Neural cell (in vitro differentiated cells): ENCODE measurements around the gene CAMK2D. TPM values are rescaled to one million over a fixed set of nuclear protein-coding genes. Genes with fewer than 3 reads are reported as not detected.
"Not testable (repeated sequence)": the region's sequence is repeated elsewhere in the genome, so short reads cannot be mapped to it uniquely, and the experiment has no call there.

Source experiments
- H2AFZ ChIP-seq: fragments of 200-600, 300-800 bp; sonication (generic), shearing (Covaris generic); 2 replicates; pipeline ENCODE4 v1.6.0; 2014; ENCODE audit warnings: low read depth, mild to moderate bottlenecking, antibody characterized with exemption, low read length, moderate library complexity
- H3F3A ChIP-seq: fragments of 200-600 bp; shearing (Covaris generic); 2 replicates; pipeline ENCODE4 v1.6.1; 2016; ENCODE audit warnings: mild to moderate bottlenecking, moderate library complexity, mixed read lengths, antibody characterized with exemption, low read length; ENCODE audit not compliant: insufficient read depth, poor library complexity, severe bottlenecking
- H3K27ac ChIP-seq: fragments of 200-600, 300-800 bp; sonication (generic), shearing (Covaris generic); 2 replicates; pipeline ENCODE4 v1.5.1; 2014; ENCODE audit warnings: mild to moderate bottlenecking, low read length, moderate library complexity
- H3K27me3 ChIP-seq: fragments of 300-800, 200-600 bp; sonication (generic), shearing (Covaris generic); 2 replicates; pipeline ENCODE4 v1.6.0; 2014; ENCODE audit warnings: mild to moderate bottlenecking, low read depth, low read length, moderate library complexity; ENCODE audit not compliant: insufficient read depth
- H3K36me3 ChIP-seq: fragments of 300-800, 200-600 bp; sonication (generic), shearing (Covaris generic); 2 replicates; pipeline ENCODE4 v1.5.1; 2014; ENCODE audit warnings: mild to moderate bottlenecking, antibody characterized with exemption, low read length, moderate library complexity; ENCODE audit not compliant: insufficient read depth
- H3K4me2 ChIP-seq: fragments of 300-800, 200-600 bp; sonication (generic), shearing (Covaris generic); 2 replicates; pipeline ENCODE4 v1.6.0; 2014; ENCODE audit warnings: mild to moderate bottlenecking, low read length
- H3K4me3 ChIP-seq: fragments of 300-800, 200-600 bp; sonication (generic), shearing (Covaris generic); 2 replicates; pipeline ENCODE4 v1.5.1; 2014; ENCODE audit warnings: mild to moderate bottlenecking, low read length, moderate library complexity
- H3K79me2 ChIP-seq: fragments of 200-600 bp; shearing (Covaris generic); replicated peaks from 2 replicates; pipeline ENCODE4 v1.6.0; 2014; ENCODE audit warnings: mild to moderate bottlenecking, low read length, moderate library complexity; ENCODE audit not compliant: insufficient read depth
- H3K9ac ChIP-seq: fragments of 300-800, 200-600 bp; sonication (generic), shearing (Covaris generic); 2 replicates; pipeline ENCODE4 v1.6.1; 2016; ENCODE audit warnings: mild to moderate bottlenecking, low read length, mixed read lengths
- H3K9me2 ChIP-seq: fragments of 200-600 bp; shearing (Covaris generic); 2 replicates; pipeline ENCODE4 v1.6.1; 2016; ENCODE audit warnings: mild to moderate bottlenecking, low read length, mixed read lengths; ENCODE audit not compliant: insufficient read depth
- H3K9me3 ChIP-seq: fragments of 200-600, 300-800 bp; sonication (generic), shearing (Covaris generic); 2 replicates; pipeline ENCODE4 v1.6.1; 2016; ENCODE audit warnings: mild to moderate bottlenecking, mixed run types, low read length, moderate library complexity, mixed read lengths
- H4K20me1 ChIP-seq: fragments of 200-600 bp; shearing (Covaris generic); 2 replicates; pipeline ENCODE4 v1.6.1; 2016; ENCODE audit warnings: mild to moderate bottlenecking, mixed run types; ENCODE audit not compliant: insufficient read depth
- EP300 ChIP-seq: fragments of 450-650 bp; conservative IDR thresholded peaks from 2 replicates; pipeline ENCODE4 v1.6.1; 2014; ENCODE audit warnings: antibody characterized with exemption, mild to moderate bottlenecking, moderate library complexity; ENCODE audit not compliant: poor library complexity, severe bottlenecking
- EZH2 ChIP-seq: fragments of 200-600, 300-800 bp; shearing (Covaris generic), sonication (generic); IDR thresholded peaks from 2 replicates; pipeline ENCODE4 v1.6.1; 2014; ENCODE audit warnings: antibody characterized with exemption, low read length, borderline replicate concordance, mild to moderate bottlenecking; ENCODE audit not compliant: insufficient read depth, poor library complexity, severe bottlenecking
- MXI1 ChIP-seq: fragments of 450-650 bp; conservative IDR thresholded peaks from 2 replicates; pipeline ENCODE4 v1.6.1; 2014; ENCODE audit warnings: antibody characterized with exemption, mild to moderate bottlenecking; ENCODE audit not compliant: poor library complexity, severe bottlenecking
- POLR2AphosphoS5 ChIP-seq: IDR thresholded peaks from 2 replicates; pipeline ENCODE4 v1.6.1; 2012
- RAD21 ChIP-seq: fragments of 450-650 bp; conservative IDR thresholded peaks from 2 replicates; pipeline ENCODE4 v1.6.1; 2014; ENCODE audit warnings: antibody characterized with exemption, mild to moderate bottlenecking, moderate library complexity
- SMC3 ChIP-seq: fragments of 450-650 bp; conservative IDR thresholded peaks from 2 replicates; pipeline ENCODE4 v1.6.1; 2014; ENCODE audit warnings: antibody characterized with exemption, mild to moderate bottlenecking, moderate library complexity; ENCODE audit not compliant: poor library complexity
- TAF1 ChIP-seq: IDR thresholded peaks from 2 replicates; pipeline ENCODE4 v1.6.1; 2012; ENCODE audit warnings: low read depth
- polyA plus RNA-seq: library from polyadenylated mRNA; depleted of rRNA; stranded (reverse); fragments of >200 nt; gene quantifications from 2 replicates; pipeline ENCODE4 v1.2.3, GENCODE V29; 2014
- TF ChIP-seq, protein P1 (sequence below): fragments of 450-650 bp; IDR thresholded peaks from 2 replicates; pipeline ENCODE4 v1.5.1; 2014; ENCODE audit warnings: antibody characterized with exemption, mild to moderate bottlenecking, moderate library complexity; ENCODE audit not compliant: poor library complexity, severe bottlenecking
- TF ChIP-seq, protein P2 (sequence below): IDR thresholded peaks from 2 replicates; pipeline ENCODE4 v1.6.1; 2012; ENCODE audit warnings: borderline replicate concordance

Gene CAMK2D
- polyA plus RNA-seq, 1 donor from 2014 or later, result 27.1 TPM

DNA sequence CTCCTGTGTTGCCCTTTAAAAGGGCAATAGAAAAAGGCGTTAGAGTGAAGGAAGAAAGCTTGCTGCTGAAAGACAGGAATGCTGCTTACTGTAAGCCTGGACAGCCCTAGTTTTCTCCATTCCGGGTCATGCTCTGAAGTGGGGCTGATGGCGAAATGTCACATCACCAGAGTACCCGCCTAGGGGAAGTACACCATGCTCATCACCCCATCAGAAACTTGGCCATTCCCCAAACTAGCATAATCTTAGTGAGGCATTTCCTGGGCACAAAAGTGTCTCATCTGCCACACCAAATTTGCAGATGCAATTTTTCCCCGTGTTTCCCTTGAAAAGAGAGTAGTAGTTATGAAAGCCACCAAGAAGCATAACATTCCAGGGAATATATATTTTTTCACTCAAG lies 47.8 kb upstream of the CAMK2D start:
- no peaks in the 10 kb centered on the region for H3F3A ChIP-seq
- no peak overlapping the region for H3K4me2 ChIP-seq
- H3K27me3 ChIP-seq, result no peaks in the 10 kb centered on the region
- TF ChIP-seq, protein P1, sequence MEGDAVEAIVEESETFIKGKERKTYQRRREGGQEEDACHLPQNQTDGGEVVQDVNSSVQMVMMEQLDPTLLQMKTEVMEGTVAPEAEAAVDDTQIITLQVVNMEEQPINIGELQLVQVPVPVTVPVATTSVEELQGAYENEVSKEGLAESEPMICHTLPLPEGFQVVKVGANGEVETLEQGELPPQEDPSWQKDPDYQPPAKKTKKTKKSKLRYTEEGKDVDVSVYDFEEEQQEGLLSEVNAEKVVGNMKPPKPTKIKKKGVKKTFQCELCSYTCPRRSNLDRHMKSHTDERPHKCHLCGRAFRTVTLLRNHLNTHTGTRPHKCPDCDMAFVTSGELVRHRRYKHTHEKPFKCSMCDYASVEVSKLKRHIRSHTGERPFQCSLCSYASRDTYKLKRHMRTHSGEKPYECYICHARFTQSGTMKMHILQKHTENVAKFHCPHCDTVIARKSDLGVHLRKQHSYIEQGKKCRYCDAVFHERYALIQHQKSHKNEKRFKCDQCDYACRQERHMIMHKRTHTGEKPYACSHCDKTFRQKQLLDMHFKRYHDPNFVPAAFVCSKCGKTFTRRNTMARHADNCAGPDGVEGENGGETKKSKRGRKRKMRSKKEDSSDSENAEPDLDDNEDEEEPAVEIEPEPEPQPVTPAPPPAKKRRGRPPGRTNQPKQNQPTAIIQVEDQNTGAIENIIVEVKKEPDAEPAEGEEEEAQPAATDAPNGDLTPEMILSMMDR, result no peak
- no peak overlapping the region for H3K9ac ChIP-seq
- H3K9me3 ChIP-seq, result no peaks in the 10 kb centered on the region
- no peaks in the 10 kb centered on the region for H3K36me3 ChIP-seq
- H2AFZ ChIP-seq, result no peak overlapping the region
- H4K20me1 ChIP-seq, result no peaks in the 10 kb centered on the region
- H3K9me2 ChIP-seq, result no peaks in the 10 kb centered on the region
- no peaks in the 10 kb centered on the region for H3K79me2 ChIP-seq
- H3K4me3 ChIP-seq, result no peak overlapping the region
- H3K27ac ChIP-seq, result no peak overlapping the region

DNA sequence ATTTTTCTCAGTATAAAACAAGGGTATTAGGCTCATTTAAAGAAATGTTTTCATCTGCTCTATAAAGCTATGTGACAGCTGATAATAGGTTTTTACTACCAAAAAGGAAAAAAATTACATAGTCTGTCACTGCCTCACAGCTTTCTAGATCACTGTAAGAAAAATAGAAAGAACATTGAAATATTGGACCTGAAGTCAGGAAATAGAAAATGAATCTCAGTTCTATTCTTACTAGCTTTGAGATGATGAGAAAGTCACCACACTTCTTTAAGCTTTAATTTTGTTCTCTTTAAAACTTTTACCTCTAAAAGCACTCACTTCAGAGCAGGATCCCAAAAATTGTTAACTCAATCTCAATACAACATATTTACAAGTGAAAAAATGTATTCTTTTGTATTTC lies 45.3 kb upstream of the CAMK2D start:
- TF ChIP-seq, protein P2, sequence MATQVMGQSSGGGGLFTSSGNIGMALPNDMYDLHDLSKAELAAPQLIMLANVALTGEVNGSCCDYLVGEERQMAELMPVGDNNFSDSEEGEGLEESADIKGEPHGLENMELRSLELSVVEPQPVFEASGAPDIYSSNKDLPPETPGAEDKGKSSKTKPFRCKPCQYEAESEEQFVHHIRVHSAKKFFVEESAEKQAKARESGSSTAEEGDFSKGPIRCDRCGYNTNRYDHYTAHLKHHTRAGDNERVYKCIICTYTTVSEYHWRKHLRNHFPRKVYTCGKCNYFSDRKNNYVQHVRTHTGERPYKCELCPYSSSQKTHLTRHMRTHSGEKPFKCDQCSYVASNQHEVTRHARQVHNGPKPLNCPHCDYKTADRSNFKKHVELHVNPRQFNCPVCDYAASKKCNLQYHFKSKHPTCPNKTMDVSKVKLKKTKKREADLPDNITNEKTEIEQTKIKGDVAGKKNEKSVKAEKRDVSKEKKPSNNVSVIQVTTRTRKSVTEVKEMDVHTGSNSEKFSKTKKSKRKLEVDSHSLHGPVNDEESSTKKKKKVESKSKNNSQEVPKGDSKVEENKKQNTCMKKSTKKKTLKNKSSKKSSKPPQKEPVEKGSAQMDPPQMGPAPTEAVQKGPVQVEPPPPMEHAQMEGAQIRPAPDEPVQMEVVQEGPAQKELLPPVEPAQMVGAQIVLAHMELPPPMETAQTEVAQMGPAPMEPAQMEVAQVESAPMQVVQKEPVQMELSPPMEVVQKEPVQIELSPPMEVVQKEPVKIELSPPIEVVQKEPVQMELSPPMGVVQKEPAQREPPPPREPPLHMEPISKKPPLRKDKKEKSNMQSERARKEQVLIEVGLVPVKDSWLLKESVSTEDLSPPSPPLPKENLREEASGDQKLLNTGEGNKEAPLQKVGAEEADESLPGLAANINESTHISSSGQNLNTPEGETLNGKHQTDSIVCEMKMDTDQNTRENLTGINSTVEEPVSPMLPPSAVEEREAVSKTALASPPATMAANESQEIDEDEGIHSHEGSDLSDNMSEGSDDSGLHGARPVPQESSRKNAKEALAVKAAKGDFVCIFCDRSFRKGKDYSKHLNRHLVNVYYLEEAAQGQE, result no peak
- TF ChIP-seq TAF1, result no peak
- TF ChIP-seq SMC3, result no peak
- TF ChIP-seq RAD21, result no peak
- TF ChIP-seq EZH2, result no peak
- Histone ChIP-seq H3K9ac (no peak overlapping the region), H3K9me3 (peaks cover 4% of the 10 kb centered on the region), H3K27ac (no peak overlapping the region), H3K36me3 (no peaks in the 10 kb centered on the region), H3K79me2 (no peaks in the 10 kb centered on the region), H3K4me3 (no peak overlapping the region), H3K9me2 (no peaks in the 10 kb centered on the region), H3F3A (no peaks in the 10 kb centered on the region), H3K4me2 (no peak overlapping the region), H4K20me1 (no peaks in the 10 kb centered on the region), H2AFZ (no peak overlapping the region), H3K27me3 (no peaks in the 10 kb centered on the region)

DNA sequence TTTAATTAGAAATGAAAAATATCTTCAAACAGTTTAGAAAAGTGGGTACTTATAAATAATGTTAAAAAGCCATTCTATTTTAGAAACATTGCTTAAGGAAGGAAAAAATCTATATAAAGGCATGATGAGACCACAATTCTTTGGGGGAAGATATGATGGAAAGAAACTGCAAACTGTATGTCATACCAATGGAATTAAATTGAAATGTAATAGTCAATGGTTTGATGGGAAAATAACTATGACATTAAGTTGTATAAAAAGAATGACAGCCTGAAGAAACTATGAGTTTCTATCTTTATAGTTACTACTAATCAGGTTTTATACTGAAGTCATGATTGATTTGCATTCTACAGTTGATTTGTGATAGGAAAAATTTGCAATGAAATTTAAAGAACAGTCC lies 40.3 kb upstream of the CAMK2D start:
- Histone ChIP-seq H3K9me3 (peaks cover 4% of the 10 kb centered on the region), H3K27me3 (no peaks in the 10 kb centered on the region), H3F3A (no peaks in the 10 kb centered on the region), H3K79me2 (no peaks in the 10 kb centered on the region), H3K4me2 (no peak overlapping the region), H3K27ac (no peak overlapping the region), H3K9me2 (no peaks in the 10 kb centered on the region), H3K9ac (no peak overlapping the region), H2AFZ (no peak overlapping the region), H3K4me3 (no peak overlapping the region), H4K20me1 (no peaks in the 10 kb centered on the region), H3K36me3 (no peaks in the 10 kb centered on the region)
- TF ChIP-seq MXI1 (no peak), EP300 (peak; percentile 86), POLR2AphosphoS5 (peak; percentile 77), TAF1 (no peak)

- H3K79me2 ChIP-seq, H3K36me3 ChIP-seq, H3K9me2 ChIP-seq, H3K9ac ChIP-seq, H3K9me3 ChIP-seq, H3K27ac ChIP-seq, H3K4me3 ChIP-seq, H3F3A ChIP-seq, H4K20me1 ChIP-seq, H2AFZ ChIP-seq, H3K4me2 ChIP-seq, H3K27me3 ChIP-seq: not testable (repeated sequence)
Observed at GRCh38 chr4:113796381-113796780, 34.8 kb upstream of the CAMK2D start.
